Sigmoid colon (tissue), 4 donors: ENCODE results near the gene TSPEAR.

Experiments
- EP300 ChIP-seq, 4 donors: sonication (generic); formaldehyde crosslinking; IDR thresholded peaks; one replicate each; pipeline ENCODE4 v1.6.1; 2017; ENCODE audit warnings: antibody characterized with exemption in 4 of 4
- POLR2A ChIP-seq, 2 donors: fragments of 450-650 bp; IDR thresholded peaks; one replicate each; pipeline ENCODE4 v1.6.1; 2016; ENCODE audit warnings: antibody characterized with exemption in 2 of 2, mild to moderate bottlenecking in 2 of 2, moderate library complexity in 2 of 2
- TF ChIP-seq, protein P1 (sequence below), 4 experiments: fragments of 450-650 bp in 3 of 4; fragments of 200-600 bp in 1 of 4; IDR thresholded peaks; one replicate each; pipeline ENCODE4 v1.5.1; 2016 to 2019; ENCODE audit warnings: antibody characterized with exemption in 4 of 4, mild to moderate bottlenecking in 3 of 4, moderate library complexity in 2 of 4

- TF ChIP-seq, protein P1, sequence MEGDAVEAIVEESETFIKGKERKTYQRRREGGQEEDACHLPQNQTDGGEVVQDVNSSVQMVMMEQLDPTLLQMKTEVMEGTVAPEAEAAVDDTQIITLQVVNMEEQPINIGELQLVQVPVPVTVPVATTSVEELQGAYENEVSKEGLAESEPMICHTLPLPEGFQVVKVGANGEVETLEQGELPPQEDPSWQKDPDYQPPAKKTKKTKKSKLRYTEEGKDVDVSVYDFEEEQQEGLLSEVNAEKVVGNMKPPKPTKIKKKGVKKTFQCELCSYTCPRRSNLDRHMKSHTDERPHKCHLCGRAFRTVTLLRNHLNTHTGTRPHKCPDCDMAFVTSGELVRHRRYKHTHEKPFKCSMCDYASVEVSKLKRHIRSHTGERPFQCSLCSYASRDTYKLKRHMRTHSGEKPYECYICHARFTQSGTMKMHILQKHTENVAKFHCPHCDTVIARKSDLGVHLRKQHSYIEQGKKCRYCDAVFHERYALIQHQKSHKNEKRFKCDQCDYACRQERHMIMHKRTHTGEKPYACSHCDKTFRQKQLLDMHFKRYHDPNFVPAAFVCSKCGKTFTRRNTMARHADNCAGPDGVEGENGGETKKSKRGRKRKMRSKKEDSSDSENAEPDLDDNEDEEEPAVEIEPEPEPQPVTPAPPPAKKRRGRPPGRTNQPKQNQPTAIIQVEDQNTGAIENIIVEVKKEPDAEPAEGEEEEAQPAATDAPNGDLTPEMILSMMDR (IDR thresholded peaks at IDR 0.05) = no peak
- TF ChIP-seq POLR2A (IDR thresholded peaks at IDR 0.05) = no peak
- no peak for TF ChIP-seq EP300 (IDR thresholded peaks at IDR 0.05)
Observed at GRCh38 chr21:44602463-44602850, 108.9 kb downstream of the TSPEAR start.
